GM12874 (cell line): ENCODE measurements around the gene PIK3C2G.

ENCODE experiments used
- CTCF ChIP-seq: IDR thresholded peaks from 2 replicates; pipeline ENCODE4 v1.5.1; 2011; ENCODE audit warnings: low read depth, mild to moderate bottlenecking, control low read depth, low read length, moderate library complexity; ENCODE audit not compliant: insufficient read depth

Gene PIK3C2G

DNA sequence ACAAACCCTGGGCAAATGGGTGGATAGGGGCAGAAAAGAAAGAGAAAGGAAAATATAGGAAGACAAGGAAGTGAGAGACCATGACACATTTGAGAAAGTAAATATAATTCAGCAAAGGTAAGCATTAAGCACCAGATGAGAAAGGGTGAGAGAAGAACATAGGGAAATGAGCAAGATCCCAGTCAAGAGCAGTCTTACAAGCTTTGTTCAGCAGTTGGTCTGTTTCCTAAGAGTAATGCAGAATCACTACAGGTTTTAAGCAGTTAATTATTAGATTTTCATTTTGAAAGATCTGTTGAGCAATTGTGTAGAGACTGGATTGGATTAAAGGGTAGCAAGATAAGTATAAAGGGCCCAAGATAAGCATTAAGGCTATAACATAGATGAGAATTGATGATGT lies 330.2 kb downstream of the PIK3C2G start:
- TF ChIP-seq CTCF = no peak

DNA sequence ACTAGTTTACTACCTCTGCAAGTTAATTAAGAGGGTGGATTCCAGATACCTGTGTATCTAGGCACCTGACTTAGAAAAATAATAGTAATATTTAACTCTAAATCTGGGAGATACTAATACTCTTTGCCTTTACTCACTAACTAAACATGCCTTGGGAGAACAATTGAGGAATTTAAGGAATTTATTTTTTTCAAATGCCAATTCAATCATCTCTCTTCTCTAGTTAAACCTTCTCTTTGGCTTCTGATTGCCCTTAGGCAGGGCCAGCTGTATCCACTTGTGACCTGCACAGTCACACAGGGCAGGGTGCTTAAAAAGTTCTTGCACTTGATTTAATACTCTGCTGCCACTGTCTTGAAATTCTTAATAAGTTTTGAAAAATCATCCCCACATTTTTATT lies 334.1 kb downstream of the PIK3C2G start:
- TF ChIP-seq CTCF = no peak

DNA sequence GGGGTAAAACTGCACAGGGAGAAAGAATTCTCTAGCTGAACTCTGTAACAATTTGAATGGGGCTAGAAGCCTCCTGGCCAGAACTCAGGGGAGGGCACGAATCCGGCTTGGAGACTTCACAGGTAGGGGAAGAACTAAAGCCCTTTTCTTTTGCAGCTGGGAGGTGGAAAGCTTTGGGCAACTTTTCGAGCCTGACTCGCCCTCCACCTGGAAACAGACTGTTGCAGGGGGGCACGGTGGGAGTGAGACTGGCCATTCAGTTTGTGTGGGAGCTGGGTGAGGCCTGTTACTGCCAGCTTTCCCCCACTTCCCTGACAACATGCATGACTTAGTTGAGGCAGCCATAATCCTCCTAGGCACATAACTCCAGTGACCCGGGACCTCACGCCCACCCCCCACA lies 340.6 kb downstream of the PIK3C2G start:
- TF ChIP-seq CTCF = no peak

DNA sequence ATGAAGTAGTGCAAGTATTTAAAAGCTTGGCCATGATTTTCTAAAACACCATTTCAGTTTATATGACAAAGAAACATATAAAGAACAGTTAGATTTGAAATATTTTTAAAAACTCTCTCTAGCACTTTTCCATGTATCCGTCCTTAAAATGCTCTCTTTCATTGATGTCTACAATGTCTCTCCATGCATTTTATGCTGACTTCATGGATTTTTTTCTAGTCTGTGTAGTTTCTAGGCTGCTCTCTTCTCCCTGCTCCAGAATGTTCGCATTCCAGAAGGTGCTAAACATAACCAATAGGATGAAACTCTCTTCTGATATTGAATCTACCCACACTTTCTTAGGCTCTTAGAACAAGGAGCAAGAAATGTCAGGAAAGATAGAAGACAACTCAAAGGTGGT lies 351.7 kb downstream of the PIK3C2G start:
- no peak for TF ChIP-seq CTCF

GRCh38 chr12:18620986-18621385 lies 359.7 kb downstream of the PIK3C2G start:
- no peak for TF ChIP-seq CTCF

GRCh38 chr12:18629445-18629844 lies 368.1 kb downstream of the PIK3C2G start:
- no peak for TF ChIP-seq CTCF

DNA sequence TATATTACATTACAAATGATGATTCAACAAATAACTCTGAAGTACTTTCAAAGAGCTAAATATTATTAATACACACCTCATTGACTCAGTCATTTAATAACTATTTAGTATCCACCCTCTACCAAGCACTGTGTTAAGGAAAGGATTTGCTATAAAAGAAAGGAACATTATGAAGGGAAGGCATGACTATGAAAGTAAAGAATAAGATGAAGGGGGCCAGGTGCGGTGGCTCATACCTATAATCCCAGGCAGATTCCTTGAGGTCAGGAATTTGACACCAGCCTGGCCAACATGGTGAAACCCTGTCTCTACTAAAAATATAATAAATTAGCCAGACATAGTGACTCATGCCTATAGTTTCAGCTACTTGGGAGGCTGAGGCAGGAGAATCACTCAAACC lies 368.6 kb downstream of the PIK3C2G start:
- TF ChIP-seq CTCF = no peak

DNA sequence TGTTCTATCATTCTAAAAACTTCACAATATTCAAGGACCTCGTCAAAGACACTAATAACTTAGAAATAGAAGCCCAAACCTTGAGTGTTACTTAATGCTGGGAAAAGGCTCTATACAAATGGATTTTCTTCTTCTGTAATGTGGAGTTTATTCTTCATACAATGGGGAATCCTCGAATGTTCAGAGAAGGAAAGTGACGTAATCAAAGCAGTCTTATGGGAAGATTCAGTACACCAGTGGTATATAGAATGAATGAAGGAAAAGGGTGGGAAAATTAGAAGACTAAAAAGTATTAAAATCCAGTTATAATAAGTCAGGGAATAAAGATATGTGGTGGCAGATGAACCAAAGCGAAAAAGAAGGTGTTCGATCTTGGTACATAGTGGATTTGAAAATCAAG lies 370.0 kb downstream of the PIK3C2G start:
- no peak for TF ChIP-seq CTCF
